Forelimb muscle (tissue), 1 donor: Measurements from ENCODE around the gene LBX1. TPM values are rescaled to one million over a fixed set of nuclear protein-coding genes. Genes with fewer than 3 reads are reported as not detected.
"Not testable (repeated sequence)": the region's sequence is repeated elsewhere in the genome, so short reads cannot be mapped to it uniquely, and the experiment has no call there.

Experiments used
- DNase-seq: peaks from one replicate; pipeline ENCODE4 v3.0.0-alpha.2; 2013; ENCODE audit warnings: low read depth
- polyA plus RNA-seq: library from polyadenylated mRNA; unstranded; fragments of 120-200 nt; gene quantifications from one replicate; pipeline ENCODE4 v1.2.1, GENCODE V29; 2013; ENCODE audit not compliant: insufficient read length

LBX1 gene
- polyA plus RNA-seq, 1 donor, result 9.6 TPM

DNA sequence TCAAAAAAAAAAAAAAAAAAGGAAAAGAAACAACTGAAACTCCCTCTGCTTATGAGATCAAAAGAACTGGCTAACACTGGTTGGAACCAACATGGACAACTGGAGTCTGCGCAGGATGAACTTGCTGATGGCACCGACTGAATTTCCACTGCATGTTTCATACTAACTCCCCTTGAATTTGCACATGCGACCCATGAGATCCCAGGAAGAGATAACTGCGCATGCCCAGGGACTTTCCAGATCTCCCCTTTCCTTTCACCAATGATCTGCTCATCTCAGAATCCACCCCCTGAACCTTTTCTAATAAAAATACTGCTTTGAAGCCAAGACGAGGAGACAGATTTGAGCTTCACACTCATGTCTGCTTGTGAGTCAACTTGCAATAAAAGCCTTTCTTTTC is 20.7 kb downstream of the LBX1 start:
- DNase-seq, result no peak

DNA sequence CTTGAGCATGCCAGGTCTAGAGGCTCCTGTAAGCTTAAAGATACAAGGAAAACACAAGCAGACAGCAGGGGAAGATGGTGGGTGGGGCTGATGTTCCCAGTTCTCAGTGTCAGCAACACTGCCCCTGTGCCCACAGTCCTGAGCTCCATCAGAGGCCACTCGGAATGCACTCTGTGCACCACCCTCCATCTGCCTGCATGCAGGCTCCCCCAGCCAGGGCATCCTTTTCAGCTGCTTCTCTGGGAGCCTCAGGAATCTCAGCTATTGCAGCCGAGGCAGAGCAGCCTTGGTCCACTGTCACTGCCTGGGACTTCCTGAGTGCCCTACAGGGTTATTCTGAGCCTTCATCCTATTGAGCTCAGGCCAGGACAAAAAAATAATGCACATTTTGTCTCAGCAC is 22.2 kb downstream of the LBX1 start:
- DNase-seq, result no peak

DNA sequence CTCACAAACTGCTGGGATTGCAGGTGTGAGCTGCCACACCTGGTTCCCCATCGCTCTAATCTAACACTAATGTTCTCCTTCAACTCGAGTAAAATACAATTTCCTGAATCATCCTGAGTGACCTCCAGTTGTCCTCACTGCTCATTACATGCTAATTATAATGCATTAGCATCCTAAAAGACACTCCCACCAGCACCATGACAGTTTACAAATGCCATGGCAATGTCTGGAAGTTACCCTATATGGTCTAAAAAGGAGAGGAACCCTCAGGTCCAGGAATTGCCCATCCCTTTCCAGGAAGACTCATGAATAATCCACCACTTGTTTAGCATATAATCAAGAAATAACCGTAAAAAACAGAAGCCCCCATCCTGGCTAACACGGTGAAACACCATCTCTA is 26.6 kb downstream of the LBX1 start:
- not testable (repeated sequence) for DNase-seq

DNA sequence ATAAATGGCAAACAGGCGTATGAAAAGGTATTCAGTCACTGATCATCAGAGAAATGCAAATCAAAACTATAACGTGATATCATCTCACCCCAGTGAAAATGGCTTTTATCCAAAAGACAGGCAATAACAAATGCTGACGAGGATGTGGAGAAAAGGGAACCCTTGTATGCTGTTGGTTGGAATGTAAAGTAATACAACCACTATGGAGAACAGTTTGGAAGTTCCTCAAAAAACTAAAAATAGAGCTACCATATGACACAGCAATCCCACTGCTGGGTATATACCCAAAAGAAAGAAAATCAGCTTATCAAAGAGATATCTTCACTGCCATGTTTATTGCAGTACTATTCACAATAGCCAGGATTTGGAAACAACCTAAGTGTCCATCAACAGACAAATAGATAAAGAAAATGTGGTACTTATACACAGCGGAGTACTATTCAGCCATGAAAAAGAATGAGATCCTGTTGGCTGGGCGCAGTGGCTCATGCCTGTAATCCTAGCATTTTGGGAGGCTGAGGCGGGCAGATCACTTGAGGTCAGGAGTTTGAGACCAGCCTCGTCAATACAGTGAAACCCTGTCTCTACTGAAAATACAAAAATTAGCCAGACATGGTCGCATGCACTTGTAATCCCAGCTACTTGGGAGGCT is 30.8 kb downstream of the LBX1 start:
- DNase-seq, result not testable (repeated sequence)

DNA sequence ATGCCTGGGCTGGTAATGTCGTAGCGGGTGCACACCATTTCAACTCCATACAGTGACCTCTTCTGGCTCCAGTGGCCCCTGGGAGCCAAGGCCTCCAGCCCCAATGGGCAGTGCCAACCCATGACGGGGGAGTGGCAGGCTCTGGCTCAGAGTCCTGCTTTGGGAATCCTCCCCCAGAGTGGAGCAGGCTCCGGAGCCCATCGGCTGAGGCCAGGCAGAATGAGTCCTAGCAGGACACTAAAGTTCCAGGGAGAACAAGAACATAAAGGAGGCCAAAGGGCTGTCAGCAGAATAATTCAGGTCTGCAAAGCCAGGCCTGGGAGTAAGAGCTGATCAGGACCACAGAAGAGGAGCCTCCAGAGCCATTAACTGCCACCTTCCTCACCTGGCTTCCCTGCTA is 33.3 kb downstream of the LBX1 start:
- no peak for DNase-seq

DNA sequence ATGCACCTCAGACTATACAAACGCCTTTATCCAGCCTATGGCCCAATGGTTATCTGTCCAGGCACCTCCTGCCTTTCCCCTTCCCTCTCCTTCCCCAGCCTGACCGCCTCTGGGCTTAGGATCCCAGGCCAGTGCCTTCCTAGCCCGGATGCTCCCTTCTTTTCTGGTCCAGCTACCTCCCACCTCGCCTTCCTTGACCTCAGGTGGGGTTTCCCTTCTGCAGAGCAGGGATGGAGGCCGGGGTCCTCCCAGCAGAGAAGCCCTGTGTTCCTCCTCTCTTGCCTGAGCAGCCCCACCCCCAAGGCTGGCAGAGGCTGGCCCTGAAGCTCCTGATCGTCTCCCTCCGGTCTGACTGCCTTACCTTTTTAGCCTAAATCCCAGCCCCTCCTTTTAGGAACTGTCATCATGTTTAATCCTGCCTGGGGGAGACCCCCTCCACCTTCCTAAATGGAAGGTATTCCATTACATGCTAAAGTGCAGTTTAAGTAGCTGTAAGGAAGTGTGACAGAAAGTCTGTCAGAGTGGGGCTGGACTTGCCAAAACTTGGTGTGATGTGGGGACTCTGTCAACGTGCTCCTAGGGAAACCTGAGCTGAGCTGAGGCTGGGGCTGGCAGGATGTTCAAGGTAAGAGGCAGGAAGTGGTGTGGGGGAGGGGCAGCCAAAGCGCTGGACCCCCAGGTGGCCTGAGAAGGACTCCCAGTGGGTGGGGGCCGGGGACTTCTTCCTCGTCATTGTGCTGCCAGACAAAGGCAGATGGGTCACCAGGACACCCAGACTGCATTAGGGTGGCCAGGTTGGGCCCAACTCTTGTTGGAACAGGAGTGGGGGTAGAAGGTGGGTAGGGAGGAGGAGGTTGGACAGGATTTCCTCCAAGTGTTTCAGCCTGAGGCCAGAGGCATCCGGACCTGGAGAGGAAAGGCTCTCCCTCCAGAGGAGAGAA is 39.5 kb downstream of the LBX1 start:
- DNase-seq, result no peak

DNA sequence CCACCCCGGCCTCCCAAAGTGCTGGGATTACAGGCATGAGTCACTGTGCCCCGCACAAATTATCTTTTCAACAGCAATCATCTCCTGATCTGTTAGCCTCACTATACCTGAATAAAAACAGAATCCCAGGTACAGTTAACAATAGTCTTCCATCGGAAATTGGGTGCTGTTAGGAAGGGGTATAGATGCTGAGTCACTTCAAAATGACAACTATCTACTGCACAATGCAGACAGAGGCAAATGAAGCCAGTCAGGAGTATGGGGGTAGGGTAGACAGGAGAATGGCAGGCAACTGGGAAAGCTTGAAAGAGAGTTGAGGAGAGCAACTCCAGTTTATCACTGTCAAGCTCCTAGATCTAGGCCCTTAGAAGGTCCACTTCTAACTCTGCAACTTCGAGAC is 40.3 kb downstream of the LBX1 start:
- no peak for DNase-seq

DNA sequence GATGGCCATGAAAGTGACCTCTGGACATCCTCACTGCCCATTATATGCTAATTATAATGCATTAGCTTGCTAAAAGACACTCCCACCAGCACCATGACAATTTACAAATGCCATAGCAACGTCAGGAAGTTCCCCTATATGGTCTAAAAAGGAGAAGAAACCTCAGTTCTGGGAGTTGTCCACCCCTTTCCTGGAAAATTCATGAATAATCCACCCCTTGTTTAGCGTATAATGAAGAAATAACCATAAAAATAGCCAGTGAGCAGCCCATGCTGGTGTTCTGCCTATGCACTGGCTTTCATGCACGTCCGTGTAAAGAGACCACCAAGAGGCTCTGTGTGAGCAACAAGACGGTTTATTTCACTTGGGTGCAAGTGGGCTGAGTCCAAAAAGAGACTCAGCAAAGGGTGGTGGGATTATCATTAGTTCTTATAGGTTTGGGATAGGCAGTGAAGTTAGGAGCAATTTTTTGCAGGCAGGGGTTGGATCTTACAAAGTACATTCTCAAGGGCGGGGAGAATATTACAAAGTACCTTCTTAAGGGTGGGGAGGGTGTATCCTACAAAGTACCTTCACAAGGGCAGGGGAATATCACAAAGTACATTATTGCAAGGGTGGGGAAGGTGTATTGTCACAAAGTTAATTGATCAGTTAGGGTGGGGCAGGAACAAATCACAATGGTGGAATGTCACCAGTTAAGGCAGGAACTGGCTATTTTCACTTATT is 45.6 kb downstream of the LBX1 start:
- DNase-seq, result no peak

DNA sequence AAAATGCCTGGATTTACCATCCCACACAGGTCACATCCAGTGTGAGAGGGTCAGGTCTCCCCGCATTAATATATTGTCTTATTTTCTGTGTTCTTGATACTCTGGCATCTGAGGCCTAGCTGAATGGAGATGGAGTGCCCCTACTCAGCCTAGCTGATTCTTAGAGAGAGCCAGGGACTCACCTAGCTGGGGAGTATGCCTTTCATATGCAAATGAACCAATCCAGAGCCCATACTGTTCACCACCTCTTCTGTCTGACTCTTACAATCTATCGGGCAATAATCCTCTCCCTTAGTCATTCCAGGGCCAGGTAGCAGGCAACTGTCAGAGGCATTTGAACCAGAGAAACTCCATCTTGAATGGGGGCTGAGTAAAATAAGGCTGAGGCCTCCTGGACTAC is 46.3 kb downstream of the LBX1 start:
- no peak for DNase-seq

Other genes with a start within 250 kb of the LBX1 start
- 73.6 TPM for gene MRPL43, start 242.0 kb downstream of the LBX1 start, polyA plus RNA-seq
- gene TWNK, start 241.9 kb downstream of the LBX1 start, polyA plus RNA-seq, result 9.3 TPM
- gene LZTS2, start 229.7 kb downstream of the LBX1 start, polyA plus RNA-seq, result 60.9 TPM
- gene PDZD7, start 198.3 kb downstream of the LBX1 start, polyA plus RNA-seq, result 1.6 TPM
- 22.5 TPM for gene SFXN3, start 198.2 kb downstream of the LBX1 start, polyA plus RNA-seq
- 28.0 TPM for gene KAZALD1, start 167.5 kb downstream of the LBX1 start, polyA plus RNA-seq
- not detected for gene TLX1, start 98.2 kb downstream of the LBX1 start, polyA plus RNA-seq
- 24.9 TPM for gene BTRC, start 124.7 kb upstream of the LBX1 start, polyA plus RNA-seq